ENCODE measurements around the gene TMEM14C.
A peak's percentile ranks its signal among the peaks of the same experiment; 100 is the strongest.
"Not testable (repeated sequence)": the region's sequence is repeated elsewhere in the genome, so short reads cannot be mapped to it uniquely, and the experiment has no call there.

The TMEM14C gene

DNA sequence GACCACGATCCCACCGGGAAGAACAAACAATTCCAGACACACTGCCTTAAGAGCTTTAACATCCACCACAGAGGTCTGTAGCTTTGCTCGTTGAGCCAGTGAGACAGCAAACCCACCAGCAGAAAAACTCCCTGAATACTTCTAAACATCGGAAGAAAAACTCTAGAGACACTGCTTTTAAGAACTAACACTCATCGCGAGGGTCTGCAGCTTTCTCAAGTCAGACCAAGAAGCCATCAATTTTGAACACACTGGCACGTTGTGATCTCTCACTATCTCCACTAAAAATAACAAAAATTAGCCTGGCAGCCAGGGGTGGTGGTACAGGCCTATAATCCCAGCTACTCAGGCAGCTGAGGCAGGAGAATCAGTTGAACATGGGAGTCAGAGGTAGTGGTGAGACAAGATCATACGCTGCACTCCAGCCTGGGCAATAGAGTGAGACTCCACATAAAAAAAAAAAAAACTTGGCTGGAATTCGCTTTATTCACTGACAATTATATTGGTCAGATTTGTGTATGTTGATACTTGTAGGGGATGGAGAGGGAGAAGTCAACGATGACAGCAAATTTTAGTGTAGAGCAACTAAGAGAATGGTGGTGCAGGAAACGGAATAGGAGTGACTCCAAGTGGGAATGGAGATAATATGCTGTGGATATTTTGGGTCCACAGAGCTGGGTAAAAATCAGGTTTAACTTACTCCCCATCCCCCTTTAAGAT, 860 bp upstream of the TMEM14C start:
- no peak for DNase-seq

DNA sequence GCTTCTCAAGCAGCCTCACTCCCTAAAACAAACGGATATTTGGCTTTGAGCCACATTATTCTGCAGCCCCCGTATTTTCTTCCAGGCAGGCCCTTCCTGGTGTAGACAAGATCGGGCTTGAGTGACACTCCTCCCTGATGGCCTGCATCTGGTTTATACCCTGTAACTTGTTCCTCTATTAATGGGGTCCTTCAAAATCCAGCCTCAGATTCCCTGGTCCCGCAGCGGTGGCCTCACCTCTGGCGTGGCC, 375 bp upstream of the TMEM14C start:
- DNase-seq: no peak

GRCh38 chr6:10723567-10723881, 654 bp downstream of the TMEM14C start:
- DNase-seq: no peak

- DNase-seq: no peak
These were observed 2.2 kb downstream of the TMEM14C start for GRCh38 chr6:10725044-10725443.

- peak; percentile 13 to 40 for DNase-seq
These were observed 2.8 kb downstream of the TMEM14C start for GRCh38 chr6:10725716-10726115.

DNA sequence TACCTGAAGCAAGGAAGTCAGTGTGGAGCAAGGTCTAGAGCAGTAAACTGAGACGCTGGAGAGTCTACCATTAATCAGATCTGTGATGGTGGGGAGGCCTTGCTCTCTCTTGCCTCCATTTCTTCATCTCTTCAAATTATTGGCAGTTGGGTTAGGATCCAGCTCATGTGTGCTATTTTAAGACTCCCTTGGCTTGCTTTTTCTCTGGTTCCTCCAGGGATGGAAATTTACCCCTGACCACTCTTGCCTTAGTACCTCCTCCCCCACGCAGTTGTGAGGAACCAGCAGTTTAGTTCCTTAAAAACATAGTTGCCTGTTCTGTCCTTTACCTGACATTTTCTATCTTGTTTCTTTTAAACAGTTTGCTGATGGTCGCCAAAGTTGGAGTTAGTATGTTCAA, 7.4 kb downstream of the TMEM14C start:
- DNase-seq: no peak

DNA sequence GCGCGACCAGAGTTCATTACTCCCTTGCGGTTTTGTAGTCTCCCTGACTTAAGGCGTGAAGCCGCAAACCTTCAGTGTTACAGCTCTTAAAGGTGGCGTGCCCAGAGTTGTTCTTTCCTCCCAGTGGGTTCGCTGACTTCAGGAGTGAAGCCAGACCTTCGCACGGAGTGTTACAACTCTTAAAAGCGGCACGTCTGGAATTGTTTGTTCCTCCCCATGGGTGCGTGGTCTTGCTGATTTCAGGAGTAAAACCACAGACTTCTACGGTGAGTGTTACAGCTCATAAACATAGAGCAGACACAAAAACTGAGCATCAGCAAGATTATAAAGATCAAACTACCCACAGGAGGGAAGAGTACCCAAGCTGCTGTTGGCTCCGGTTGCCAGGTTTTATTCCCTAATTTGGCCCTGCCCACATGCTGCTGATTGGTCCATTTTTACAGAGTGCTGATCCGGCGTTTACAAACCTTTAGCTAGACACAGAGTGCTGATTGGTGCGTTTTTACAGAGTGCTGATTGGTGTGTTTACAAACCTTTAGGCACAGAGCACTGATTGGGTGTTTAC, 10.4 kb downstream of the TMEM14C start:
- no peak for DNase-seq

DNA sequence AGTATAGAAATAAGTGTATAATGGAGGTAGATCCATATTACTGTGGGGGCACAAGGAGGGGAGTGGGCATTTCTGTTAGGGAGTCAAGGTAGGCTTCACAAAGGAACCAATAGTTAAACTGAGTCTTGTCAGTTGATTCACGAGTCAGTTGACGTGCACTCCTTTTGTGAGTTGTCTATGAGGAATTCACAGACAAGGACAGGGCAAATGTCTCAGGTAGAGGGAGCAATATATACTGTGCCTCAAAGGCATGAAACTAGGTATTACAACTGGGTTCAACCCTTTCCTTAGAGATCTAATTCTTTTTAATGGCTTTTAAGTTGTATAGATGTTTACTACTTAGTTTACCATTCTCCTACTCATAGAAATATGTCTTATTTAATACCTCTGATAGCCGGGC, 11.0 kb downstream of the TMEM14C start:
- no peak for DNase-seq

- no peak for DNase-seq
These were observed 13.9 kb downstream of the TMEM14C start for GRCh38 chr6:10736731-10737130.

GRCh38 chr6:10740061-10740460, 17.2 kb downstream of the TMEM14C start:
- DNase-seq: no peak

DNA sequence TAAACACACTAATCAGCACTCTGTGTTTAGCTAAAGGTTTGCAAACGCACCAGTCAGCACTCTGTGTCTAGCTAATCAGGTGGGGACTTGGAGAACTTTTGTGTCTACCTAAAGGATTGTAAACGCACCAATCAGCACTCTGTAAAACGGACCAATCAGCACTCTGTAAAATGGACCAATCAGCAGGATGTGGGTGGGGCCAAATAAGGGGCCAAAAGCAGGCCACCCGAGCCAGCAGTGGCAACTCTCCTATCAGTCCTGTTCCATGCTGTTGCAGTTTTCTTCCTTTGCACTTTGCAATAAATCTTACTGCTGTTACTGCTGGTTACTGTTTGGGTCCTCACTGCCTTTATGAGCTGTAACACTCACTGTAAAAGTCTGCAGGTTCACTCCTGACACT, 18.8 kb downstream of the TMEM14C start:
- DNase-seq: not testable (repeated sequence)

DNA sequence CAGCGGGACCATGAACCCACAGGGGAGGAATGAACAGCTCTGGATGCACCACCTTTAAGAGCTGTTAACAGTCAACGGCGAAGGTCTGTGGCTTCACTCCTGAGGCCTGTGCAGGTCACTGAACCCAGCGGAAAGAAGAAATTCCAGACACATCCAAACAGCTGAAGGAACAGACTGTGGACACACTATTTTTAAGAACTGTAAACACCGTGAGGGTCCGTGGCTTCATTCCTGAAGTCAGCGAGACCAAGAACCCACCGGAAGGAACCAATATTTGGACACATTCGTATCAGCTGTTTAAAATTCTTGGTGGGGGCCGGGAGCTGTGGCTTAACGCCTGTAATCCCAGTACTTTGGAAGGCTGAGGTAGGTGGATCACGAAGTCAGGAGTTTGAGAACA, 19.4 kb downstream of the TMEM14C start:
- no peak for DNase-seq

- DNase-seq: no peak
These were observed 20.6 kb downstream of the TMEM14C start for GRCh38 chr6:10743515-10743914.

DNA sequence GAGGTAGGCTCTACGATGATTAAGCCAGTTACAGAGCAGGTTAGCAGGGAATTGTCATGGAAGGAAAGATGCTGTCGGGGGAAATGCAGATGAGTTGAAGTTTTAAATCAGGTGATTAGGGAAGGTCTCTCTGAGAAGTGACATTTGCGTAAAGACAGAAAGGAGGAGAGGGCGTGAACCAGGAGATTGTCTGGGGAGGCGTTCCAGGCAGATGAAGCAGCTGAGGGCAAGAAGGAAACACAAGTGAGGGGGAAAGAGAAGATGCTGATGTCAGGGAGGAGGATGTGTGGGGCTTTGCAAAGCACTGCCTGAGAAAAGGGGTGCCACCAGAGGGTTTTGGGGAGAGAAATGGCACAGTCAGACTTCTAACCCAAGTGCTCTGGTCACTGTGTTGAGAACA, 22.2 kb downstream of the TMEM14C start:
- no peak for DNase-seq

- peak in 1 of 2 donors; percentile 58 for DNase-seq
These were observed 24.0 kb downstream of the TMEM14C start for GRCh38 chr6:10746915-10747250.

DNA sequence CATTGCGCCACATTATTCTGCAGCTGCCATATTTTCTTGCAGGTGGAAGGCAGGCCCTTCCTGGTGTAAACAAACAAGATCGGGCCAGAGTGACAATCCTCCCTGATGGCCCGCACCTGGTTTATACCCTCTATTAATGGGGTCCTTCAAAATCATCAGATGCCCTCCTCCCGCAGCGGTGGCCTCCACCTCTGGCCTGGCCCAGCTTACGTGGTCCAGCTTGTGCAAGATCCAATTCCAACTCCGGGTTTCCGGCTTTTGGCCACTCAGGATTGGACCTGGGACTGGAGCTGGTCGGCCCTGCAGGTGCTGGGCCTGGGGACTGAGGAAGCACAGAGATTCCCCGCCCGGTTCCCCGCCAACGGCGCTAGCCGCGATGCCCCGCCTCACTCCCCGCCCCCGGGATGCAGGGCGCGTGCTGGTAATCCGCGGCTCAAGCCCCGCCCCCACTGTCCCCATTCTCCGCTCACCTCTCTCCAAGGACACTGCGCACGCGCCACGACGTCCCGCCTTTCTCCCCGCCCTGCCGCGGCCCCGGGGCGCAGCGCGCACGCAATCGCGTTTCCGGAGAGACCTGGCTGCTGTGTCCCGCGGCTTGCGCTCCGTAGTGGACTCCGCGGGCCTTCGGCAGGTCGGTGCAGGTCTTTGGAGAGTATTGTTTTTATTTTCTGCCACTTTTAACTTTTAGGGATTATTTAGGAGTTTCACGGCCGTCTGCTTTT, 24.5 kb downstream of the TMEM14C start, which contains the start of gene TMEM14B:
Gene TMEM14B (plus strand): TSS at position 555 of the 722 bp plus-strand sequence. CDS start 1,441 bp downstream, outside the sequence.
- DNase-seq: peak; percentile 97 to 98

GRCh38 chr6:10749734-10750133, 26.9 kb downstream of the TMEM14C start:
- DNase-seq: no peak

GRCh38 chr6:10750568-10750967, 27.7 kb downstream of the TMEM14C start:
- DNase-seq: not testable (repeated sequence)

DNA sequence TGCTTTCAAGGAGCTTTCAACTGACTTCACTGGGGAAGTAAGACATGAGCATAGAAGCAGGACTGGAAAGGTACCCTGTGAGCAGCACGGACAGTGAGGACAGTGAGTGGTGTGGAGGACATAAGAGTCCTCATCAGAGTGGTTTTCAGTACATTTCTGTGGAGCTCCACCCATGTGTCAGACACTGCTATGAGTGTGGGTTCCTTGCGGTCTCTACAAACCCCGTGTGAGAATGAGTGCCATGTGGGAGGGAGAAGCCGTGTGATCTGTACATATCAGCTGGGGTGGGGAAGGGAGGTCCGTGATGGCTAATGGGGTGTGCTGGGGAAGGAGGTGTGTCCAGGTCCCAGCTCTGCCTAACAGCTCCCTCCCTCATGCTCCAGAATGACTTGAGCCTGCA, 28.9 kb downstream of the TMEM14C start:
- not testable (repeated sequence) for DNase-seq

- DNase-seq: no peak
These were observed 33.2 kb downstream of the TMEM14C start for GRCh38 chr6:10756085-10756484.

DNA sequence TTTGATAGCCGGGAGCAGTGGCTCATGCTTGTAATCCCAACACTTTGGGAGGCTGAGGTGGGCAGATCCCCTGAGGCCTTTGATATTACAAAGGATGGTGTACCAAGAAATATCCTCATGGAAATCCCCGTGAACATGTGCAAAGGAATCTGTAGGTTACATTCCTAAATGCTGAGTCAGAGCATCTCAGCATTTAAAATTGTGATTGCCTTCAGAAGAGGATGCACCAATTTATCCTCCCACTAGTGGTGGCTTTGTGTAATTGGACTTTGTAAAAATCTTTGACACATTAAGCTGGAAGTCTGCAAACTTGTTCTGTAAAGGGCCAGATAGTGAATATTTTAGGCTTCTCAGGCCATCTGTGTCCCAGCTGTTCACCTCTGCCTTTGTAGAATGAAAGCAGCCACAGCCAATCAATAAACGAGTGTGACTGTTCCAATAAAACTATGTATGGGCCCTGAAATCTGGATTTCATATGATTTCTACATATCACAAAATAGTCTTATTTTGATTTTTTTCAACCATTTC, 36.5 kb downstream of the TMEM14C start:
- DNase-seq: no peak

- no peak for DNase-seq
These were observed 37.0 kb downstream of the TMEM14C start for GRCh38 chr6:10759884-10760329.

GRCh38 chr6:10763006-10763405, 40.1 kb downstream of the TMEM14C start:
- no peak for DNase-seq

- no peak for DNase-seq
These were observed 46.5 kb downstream of the TMEM14C start for GRCh38 chr6:10769419-10769818.
